ENCODE results near the gene OR2V1. TPM values are rescaled to one million over a fixed set of nuclear protein-coding genes. Genes with fewer than 3 reads are reported as not detected.
"Not testable (repeated sequence)": the region's sequence is repeated elsewhere in the genome, so short reads cannot be mapped to it uniquely, and the experiment has no call there.

The OR2V1 gene
- total and polyA plus RNA-seq, 7 donors, result not detected

- no peaks in the 10 kb centered on the region for H3K9me3 ChIP-seq
- H3K27me3 ChIP-seq (ENCODE audit: insufficient read depth in 3 of 3, low read length in 2 of 3), result peaks cover 0 to 83% (median 17%) of the 10 kb centered on the region in 3 donors
- no peak for DNase-seq
- ATAC-seq, result no peak
- 51 to 54% (median 53%) methylated on average over 11 of the region's 11 CpGs for WGBS, 3 donors
- no peak for TF ChIP-seq CTCF (IDR thresholded peaks at IDR 0.05)
- no peak overlapping the region for H3K27ac ChIP-seq
- intact Hi-C loops (cut with DNase I), result no loop called here
- H3K4me1 ChIP-seq, result no peaks in the 10 kb centered on the region
- H3K4me3 ChIP-seq, result no peak overlapping the region
- H3K36me3 ChIP-seq (ENCODE audit: insufficient read depth in 1 of 2, low read depth in 1 of 2), result no peaks in the 10 kb centered on the region
Observed at GRCh38 chr5:181109489-181110013, 21.4 kb downstream of the OR2V1 start.

GRCh38 chr5:181108578-181109165, 22.3 kb downstream of the OR2V1 start:
- DNase-seq, result no peak
- Histone ChIP-seq H3K27ac (no peak overlapping the region), H3K4me3 (no peak overlapping the region), H3K36me3 (ENCODE audit: insufficient read depth in 1 of 2, low read depth in 1 of 2) (no peaks in the 10 kb centered on the region), H3K9me3 (no peaks in the 10 kb centered on the region), H3K27me3 (ENCODE audit: insufficient read depth in 3 of 3, low read length in 2 of 3) (peaks cover 0 to 82% (median 15%) of the 10 kb centered on the region in 3 donors), H3K4me1 (no peaks in the 10 kb centered on the region)
- ATAC-seq, result no peak
- WGBS, 3 donors, result 67 to 69% (median 67%) methylated on average over 14 of the region's 14 CpGs
- intact Hi-C loops (cut with DNase I), result no loop called here
- no peak for TF ChIP-seq CTCF (IDR thresholded peaks at IDR 0.05)

GRCh38 chr5:181107699-181108098, 23.3 kb downstream of the OR2V1 start:
- Histone ChIP-seq H3K4me3 (no peak overlapping the region), H3K9me3 (no peaks in the 10 kb centered on the region), H3K4me1 (no peaks in the 10 kb centered on the region), H3K27me3 (ENCODE audit: insufficient read depth in 3 of 3, low read length in 2 of 3) (peaks cover 0 to 79% (median 13%) of the 10 kb centered on the region in 3 donors), H3K27ac (no peak overlapping the region), H3K36me3 (ENCODE audit: insufficient read depth in 1 of 2, low read depth in 1 of 2) (no peaks in the 10 kb centered on the region)
- no peak for TF ChIP-seq CTCF (IDR thresholded peaks at IDR 0.05)
- ATAC-seq, result no peak
- DNase-seq, result no peak
- intact Hi-C loops (cut with DNase I), result no loop called here
- 60 to 65% (median 64%) methylated on average over 9 of the region's 9 CpGs for WGBS, 3 donors

GRCh38 chr5:181105391-181106025, 25.5 kb downstream of the OR2V1 start:
- Histone ChIP-seq H3K4me1 (no peaks in the 10 kb centered on the region), H3K9me3 (no peaks in the 10 kb centered on the region), H3K27ac (no peak overlapping the region), H3K36me3 (ENCODE audit: insufficient read depth in 1 of 2, low read depth in 1 of 2) (no peaks in the 10 kb centered on the region), H3K4me3 (no peak overlapping the region), H3K27me3 (ENCODE audit: insufficient read depth in 3 of 3, low read length in 2 of 3) (peaks cover 0 to 58% (median 9%) of the 10 kb centered on the region in 3 donors)
- 43 to 66% (median 61%) methylated on average over 7 of the region's 7 CpGs for whole genome bisulfite sequencing, 3 donors
- DNase-seq (no peak), ATAC-seq (no peak)
- intact Hi-C loops (cut with DNase I), result no loop called here
- no peak for TF ChIP-seq CTCF (IDR thresholded peaks at IDR 0.05)

- H3K27me3 ChIP-seq (ENCODE audit: insufficient read depth in 3 of 3, low read length in 2 of 3), result peaks cover 0 to 58% (median 13%) of the 10 kb centered on the region in 3 donors
- H3K27ac ChIP-seq; H3K4me3 ChIP-seq; H3K4me1 ChIP-seq; H3K9me3 ChIP-seq; H3K36me3 ChIP-seq (ENCODE audit: insufficient read depth in 1 of 2, low read depth in 1 of 2); DNase-seq; intact Hi-C loops (cut with DNase I): not testable (repeated sequence)
- ATAC-seq, result peak in 1 of 4 donors; percentile 8
- WGBS, 3 donors, result 25 to 52% (median 47%) methylated on average over 12 to 20 of the region's 20 CpGs
Observed at GRCh38 chr5:181104606-181105390, 26.2 kb downstream of the OR2V1 start.

GRCh38 chr5:181104259-181104568, 26.8 kb downstream of the OR2V1 start:
- H3K36me3 ChIP-seq (ENCODE audit: insufficient read depth in 1 of 2, low read depth in 1 of 2); ATAC-seq; DNase-seq; H3K9me3 ChIP-seq; H3K4me3 ChIP-seq; H3K4me1 ChIP-seq; intact Hi-C loops (cut with DNase I); H3K27ac ChIP-seq: not testable (repeated sequence)
- 4 to 9% (median 5%) methylated on average over 5 of the region's 5 CpGs for WGBS, 3 donors
- peaks cover 0 to 58% (median 18%) of the 10 kb centered on the region in 3 donors for H3K27me3 ChIP-seq (ENCODE audit: insufficient read depth in 3 of 3, low read length in 2 of 3)

GRCh38 chr5:181101930-181102674, 28.9 kb downstream of the OR2V1 start:
- ATAC-seq; H3K4me1 ChIP-seq; H3K9me3 ChIP-seq; intact Hi-C loops (cut with DNase I); H3K4me3 ChIP-seq; H3K27ac ChIP-seq; DNase-seq; H3K36me3 ChIP-seq (ENCODE audit: insufficient read depth in 1 of 2, low read depth in 1 of 2): not testable (repeated sequence)
- H3K27me3 ChIP-seq (ENCODE audit: insufficient read depth in 3 of 3, low read length in 2 of 3), result peaks cover 0 to 47% (median 11%) of the 10 kb centered on the region in 3 donors
- no CpG with 5 or more reads among the region's 30 CpGs for WGBS, 3 donors

All from psoas muscle (tissue), 8 donors.